H1 (cell line): Measurements from ENCODE around the gene CACNG7. TPM values are rescaled to one million over a fixed set of nuclear protein-coding genes. Genes with fewer than 3 reads are reported as not detected.

ENCODE experiments used
- CHD2 ChIP-seq: IDR thresholded peaks from 2 replicates; pipeline ENCODE4 v1.6.1; 2012; ENCODE audit warnings: low read length, improper control_type of control experiment
- CHD7 ChIP-seq: fragments of 300-600 bp; sonication (generic); IDR thresholded peaks from 2 replicates; pipeline ENCODE4 v1.7.1; 2012; ENCODE audit warnings: low read length, moderate library complexity, mild to moderate bottlenecking, inconsistent platforms; ENCODE audit not compliant: insufficient replicate concordance
- CREB1 ChIP-seq: IDR thresholded peaks from 2 replicates; pipeline ENCODE4 v1.6.1; 2012; ENCODE audit warnings: inconsistent platforms
- SP2 ChIP-seq: IDR thresholded peaks from 2 replicates; pipeline ENCODE4 v1.6.1; 2012; ENCODE audit warnings: mild to moderate bottlenecking, low read length, inconsistent platforms
- polyA plus RNA-seq, 7 experiments: library from polyadenylated mRNA; depleted of rRNA in 3 of 7; stranded (reverse) in 5 of 7; unstranded in 2 of 7; fragments of >200 nt in 5 of 7; fragments of 200-250 nt in 2 of 7; gene quantifications; 1 replicate in 5 of 7; 2 replicates in 1 of 7; 4 replicates in 1 of 7; pipeline versions ENCODE4 v1.2.1 to v1.2.3, GENCODE V29; 2011 to 2013; ENCODE audit warnings: missing spikeins in 2 of 7, mixed read lengths in 2 of 7
- total RNA-seq: library from RNA; stranded (reverse); fragmentation: NEBNext Ultra II Directional; extraction: Animal tissue kit (Norgen Biotek cat#: 25700); gene quantifications from 2 replicates; pipeline ENCODE4 v1.2.1, GENCODE V29; 2021

The CACNG7 gene
- total and polyA plus RNA-seq, 2 of the 8 experiments (the other 6 are each of a cell fraction or from before 2014, with no cell fraction given) = 28.9 to 69.8 TPM

GRCh38 chr19:53883741-53884140 is 25.3 kb upstream of the CACNG7 start (continued):
- TF ChIP-seq CREB1 (no peak), SP2 (no peak), CHD2 (no peak), CHD7 (no peak)
